Measurements from ENCODE around the gene PRKCI.
"Not testable (repeated sequence)": the region's sequence is repeated elsewhere in the genome, so short reads cannot be mapped to it uniquely, and the experiment has no call there.

PRKCI gene

GRCh38 chr3:170343859-170344258 is 121.6 kb downstream of the PRKCI start:
- DNase-seq (ENCODE audit: low read depth): not testable (repeated sequence)

DNA sequence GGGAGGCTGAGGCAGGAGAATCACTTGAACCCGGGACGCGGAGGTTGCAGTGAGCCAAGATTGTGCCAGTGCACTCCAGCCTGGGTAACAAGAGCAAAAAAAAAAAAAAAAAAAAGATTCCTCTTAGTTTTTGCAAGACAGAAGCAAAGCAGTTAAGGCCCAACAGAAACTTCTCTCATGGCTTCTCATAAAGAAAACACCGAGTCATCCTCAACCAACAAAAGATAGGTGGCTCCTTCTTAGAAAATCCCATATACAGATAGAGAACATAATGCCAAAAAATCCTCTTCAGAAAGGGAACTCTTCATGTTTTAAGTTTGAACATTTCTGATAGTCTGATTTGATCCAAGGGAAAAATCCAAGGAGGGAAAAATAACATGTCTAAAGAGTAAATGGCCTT is 122.7 kb downstream of the PRKCI start:
- no peak for DNase-seq (ENCODE audit: low read depth)

GRCh38 chr3:170346481-170347392 is 124.5 kb downstream of the PRKCI start:
- no peak for DNase-seq (ENCODE audit: low read depth)

DNA sequence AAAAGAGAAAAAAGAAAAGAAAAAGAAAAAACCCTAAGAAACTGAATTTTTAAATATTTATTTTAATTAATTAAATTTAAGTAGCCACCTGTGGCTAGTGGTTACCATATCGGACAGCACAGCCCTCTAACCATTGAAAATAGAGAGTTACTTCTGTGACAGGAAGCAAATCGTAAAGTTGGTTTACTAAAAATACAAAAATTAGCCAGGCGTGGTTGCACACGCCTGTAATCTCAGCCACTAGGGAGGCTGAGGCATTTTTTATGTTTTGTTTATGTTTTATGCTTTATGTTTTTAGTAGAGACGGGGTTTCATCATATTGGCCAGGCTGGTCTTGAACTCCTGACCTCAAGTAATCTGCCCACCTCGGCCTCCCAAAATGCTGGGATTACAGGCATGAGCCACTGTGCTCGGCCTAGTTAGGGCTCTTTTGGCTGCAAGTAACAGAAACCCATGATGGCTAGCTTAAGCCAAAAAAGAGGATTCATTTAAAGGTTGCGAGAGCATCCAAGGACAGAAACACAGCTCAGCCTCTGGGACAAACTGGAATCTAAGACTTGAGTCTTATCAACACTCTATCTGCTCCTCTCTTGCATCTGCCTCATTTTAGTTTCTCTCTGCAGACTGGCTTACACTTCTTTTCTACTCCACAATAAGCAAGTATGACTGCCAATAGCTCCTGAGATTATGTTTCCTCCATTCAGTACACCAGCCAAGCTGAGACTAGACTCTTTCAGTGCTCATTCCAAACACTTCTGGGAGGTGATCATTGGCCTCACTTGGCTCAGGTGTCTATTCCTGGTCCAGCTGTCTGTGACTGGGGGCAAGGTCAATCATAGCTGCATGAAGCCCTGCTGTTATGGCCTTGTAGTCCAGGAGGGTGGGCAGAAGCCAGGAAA is 128.5 kb downstream of the PRKCI start:
- no peak for DNase-seq (ENCODE audit: low read depth)

- no peak for DNase-seq (ENCODE audit: low read depth)
Observed at GRCh38 chr3:170352936-170353335, 130.7 kb downstream of the PRKCI start.

GRCh38 chr3:170353485-170353884 is 131.3 kb downstream of the PRKCI start:
- DNase-seq (ENCODE audit: low read depth): no peak

GRCh38 chr3:170354760-170355159 is 132.5 kb downstream of the PRKCI start:
- DNase-seq (ENCODE audit: low read depth): no peak
